ENCODE data around the gene RPS6KA5. TPM values are rescaled to one million over a fixed set of nuclear protein-coding genes. Genes with fewer than 3 reads are reported as not detected.
"Not testable (repeated sequence)": the region's sequence is repeated elsewhere in the genome, so short reads cannot be mapped to it uniquely, and the experiment has no call there.

The RPS6KA5 gene
- total and polyA plus RNA-seq, 2 donors from 2014 or later = 0.95 to 9.4 TPM

GRCh38 chr14:90858511-90858910 lies 201.9 kb downstream of the RPS6KA5 start:
- H3K9ac ChIP-seq (ENCODE audit: low read length in 3 of 3) = no peak overlapping the region
- no peaks in the 10 kb centered on the region for H3K36me3 ChIP-seq (ENCODE audit: control insufficient read depth in 2 of 3, insufficient read depth in 3 of 3, low read length in 3 of 3)
- intact Hi-C loops (cut with DNase I) = no loop called here
- no peak overlapping the region for H3K27ac ChIP-seq (ENCODE audit: low read depth in 2 of 2, low read length in 2 of 2)
- FAIRE-seq (no peak), DNase-seq (no peak)
- no peaks in the 10 kb centered on the region for H3K27me3 ChIP-seq (ENCODE audit: control insufficient read depth, insufficient read depth, low read length)
- no peak for TF ChIP-seq CTCF (IDR thresholded peaks at IDR 0.05; ENCODE audit: borderline replicate concordance, extremely low read depth, insufficient read depth)
- no peaks in the 10 kb centered on the region for H3K4me1 ChIP-seq (ENCODE audit: control insufficient read depth in 2 of 3, insufficient read depth in 2 of 3, low read depth in 1 of 3, low read length in 3 of 3)
- H3K4me3 ChIP-seq (ENCODE audit: low read length in 3 of 3) = no peak overlapping the region
- no peaks in the 10 kb centered on the region for H3K9me3 ChIP-seq (ENCODE audit: control insufficient read depth in 2 of 3, insufficient read depth in 1 of 3, low read length in 3 of 3)

GRCh38 chr14:90857866-90858265 lies 202.6 kb downstream of the RPS6KA5 start:
- Histone ChIP-seq H3K36me3 (ENCODE audit: control insufficient read depth in 2 of 3, insufficient read depth in 3 of 3, low read length in 3 of 3) (no peaks in the 10 kb centered on the region), H3K9me3 (ENCODE audit: control insufficient read depth in 2 of 3, insufficient read depth in 1 of 3, low read length in 3 of 3) (no peaks in the 10 kb centered on the region), H3K27ac (ENCODE audit: low read depth in 2 of 2, low read length in 2 of 2) (no peak overlapping the region), H3K4me3 (ENCODE audit: low read length in 3 of 3) (no peak overlapping the region), H3K4me1 (ENCODE audit: control insufficient read depth in 2 of 3, insufficient read depth in 2 of 3, low read depth in 1 of 3, low read length in 3 of 3) (no peaks in the 10 kb centered on the region), H3K27me3 (ENCODE audit: control insufficient read depth, insufficient read depth, low read length) (no peaks in the 10 kb centered on the region), H3K9ac (ENCODE audit: low read length in 3 of 3) (no peak overlapping the region)
- no peak for TF ChIP-seq CTCF (IDR thresholded peaks at IDR 0.05; ENCODE audit: borderline replicate concordance, extremely low read depth, insufficient read depth)
- FAIRE-seq (no peak), DNase-seq (no peak)
- intact Hi-C loops (cut with DNase I) = no loop called here

GRCh38 chr14:90856115-90856514 lies 204.3 kb downstream of the RPS6KA5 start:
- intact Hi-C loops (cut with DNase I); H3K4me1 ChIP-seq (ENCODE audit: control insufficient read depth in 2 of 3, insufficient read depth in 2 of 3, low read depth in 1 of 3, low read length in 3 of 3); H3K9me3 ChIP-seq (ENCODE audit: control insufficient read depth in 2 of 3, insufficient read depth in 1 of 3, low read length in 3 of 3); H3K36me3 ChIP-seq (ENCODE audit: control insufficient read depth in 2 of 3, insufficient read depth in 3 of 3, low read length in 3 of 3); FAIRE-seq; H3K9ac ChIP-seq (ENCODE audit: low read length in 3 of 3); H3K4me3 ChIP-seq (ENCODE audit: low read length in 3 of 3); DNase-seq; H3K27me3 ChIP-seq (ENCODE audit: control insufficient read depth, insufficient read depth, low read length); H3K27ac ChIP-seq (ENCODE audit: low read depth in 2 of 2, low read length in 2 of 2): not testable (repeated sequence)

GRCh38 chr14:90853116-90853515 lies 207.3 kb downstream of the RPS6KA5 start:
- Histone ChIP-seq H3K27me3 (ENCODE audit: control insufficient read depth, insufficient read depth, low read length) (no peaks in the 10 kb centered on the region), H3K9ac (ENCODE audit: low read length in 3 of 3) (no peak overlapping the region), H3K4me3 (ENCODE audit: low read length in 3 of 3) (no peak overlapping the region), H3K27ac (ENCODE audit: low read depth in 2 of 2, low read length in 2 of 2) (no peak overlapping the region), H3K4me1 (ENCODE audit: control insufficient read depth in 2 of 3, insufficient read depth in 2 of 3, low read depth in 1 of 3, low read length in 3 of 3) (peaks cover 0 to 2% (median 0%) of the 10 kb centered on the region in 3 donors), H3K9me3 (ENCODE audit: control insufficient read depth in 2 of 3, insufficient read depth in 1 of 3, low read length in 3 of 3) (no peaks in the 10 kb centered on the region), H3K36me3 (ENCODE audit: control insufficient read depth in 2 of 3, insufficient read depth in 3 of 3, low read length in 3 of 3) (no peaks in the 10 kb centered on the region)
- no peak for DNase-seq
- TF ChIP-seq CTCF (IDR thresholded peaks at IDR 0.05; ENCODE audit: borderline replicate concordance, extremely low read depth, insufficient read depth) = no peak
- no peak for FAIRE-seq
- intact Hi-C loops (cut with DNase I) = no loop called here
